Motor neuron (in vitro differentiated cells): ENCODE data around the gene VSIG4. TPM values are rescaled to one million over a fixed set of nuclear protein-coding genes. Genes with fewer than 3 reads are reported as not detected.
"Not testable (repeated sequence)": the region's sequence is repeated elsewhere in the genome, so short reads cannot be mapped to it uniquely, and the experiment has no call there.

Experiments used
- ATAC-seq, 8 experiments: fragments of 200-7000 bp; cut with Tn5 transposase; replicated peaks in 6 of 8; 2 replicates each; pipeline ENCODE4 v1.8.0; 2021; ENCODE audit warnings: mild to moderate bottlenecking in 8 of 8, moderate library complexity in 8 of 8
- H3K27ac ChIP-seq, 2 donors: fragments of 250-450 bp; sonication (Bioruptor Pico); 2 replicates each; pipeline ENCODE4 v1.9.0; 2021; ENCODE audit warnings: antibody characterized with exemption in 2 of 2, mild to moderate bottlenecking in 2 of 2, moderate library complexity in 1 of 2
- H3K4me1 ChIP-seq, 2 donors: fragments of 250-450 bp; sonication (Bioruptor Pico); replicated peaks in 1 of 2; 2 replicates each; pipeline ENCODE4 v1.6.1; 2021; ENCODE audit warnings: antibody characterized with exemption in 2 of 2, mild to moderate bottlenecking in 2 of 2, moderate library complexity in 1 of 2
- H3K4me3 ChIP-seq, 5 donors: fragments of 250-450 bp; sonication (Bioruptor Pico); 2 replicates each; pipeline ENCODE4 v1.9.0; 2021; ENCODE audit warnings: antibody characterized with exemption in 5 of 5, mild to moderate bottlenecking in 5 of 5, moderate library complexity in 4 of 5
- WGBS, 10 experiments: fragments of 450-650 bp; shearing (Covaris generic); methylation state at CpG; one replicate each; pipeline ENCODE4 v1.0.0; 2022; 5-methylcytosine and 5-hydroxymethylcytosine counted together
- in situ Hi-C, 9 experiments: fragments of 400-800 bp; cut with MboI; loops; one replicate each; pipeline ENCODE4 v1.15.0; 2021; ENCODE audit warnings: low sequenced_read_pairs in 9 of 9, low pct_unique_long_range_greater_than_20kb in 2 of 9; ENCODE audit not compliant: unreplicated experiment in 9 of 9
- total RNA-seq, 8 experiments: library from RNA; unstranded; fragments of 300-600 nt; gene quantifications; 2 replicates each; pipeline versions ENCODE4 v1.2.3 to v1.2.4, GENCODE V29; 2022

VSIG4 gene
- total RNA-seq, 8 experiments from 2014 or later, result 0.42 TPM; not detected in 7

DNA sequence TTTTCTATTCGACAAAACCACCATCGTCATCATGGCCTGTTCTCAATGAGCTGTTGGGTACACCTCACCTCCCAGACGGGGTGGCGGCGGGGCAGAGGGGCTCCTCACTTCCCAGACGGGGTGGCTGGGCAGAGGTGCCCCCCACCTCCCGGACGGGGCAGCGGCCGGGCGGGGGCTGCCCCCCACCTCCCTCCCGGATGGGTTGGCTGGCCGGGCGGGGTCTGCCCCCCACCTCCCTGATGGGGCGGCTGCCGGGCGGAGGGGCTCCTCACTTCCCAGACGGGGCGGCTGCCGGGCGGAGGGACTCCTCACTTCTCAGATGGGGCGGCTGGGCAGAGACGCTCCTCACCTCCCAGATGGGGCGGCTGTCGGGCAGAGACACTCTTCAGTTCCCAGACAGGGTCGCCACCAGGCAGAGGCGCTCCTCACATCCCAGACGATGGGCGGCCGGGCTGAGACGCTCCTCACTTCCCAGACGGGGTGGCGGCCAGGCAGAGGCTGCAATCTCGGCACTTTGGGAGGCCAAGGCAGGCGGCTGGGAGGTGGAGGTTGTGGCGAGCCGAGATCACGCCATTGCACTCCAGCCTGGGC is 64.6 kb downstream of the VSIG4 start:
- not testable (repeated sequence) for H3K27ac ChIP-seq, ATAC-seq, H3K4me1 ChIP-seq, H3K4me3 ChIP-seq
- in situ Hi-C loops, result loop anchor here in 3 of 9 experiments (25.0 kb wide), 2 partner anchors 238 to 388 kb away; no protein-coding TSS in a partner anchor
- WGBS, 10 experiments, result 47% methylated on average over 3 of the region's 38 CpGs; no CpG with 5 or more reads in 9 of the 10 experiments

Other genes with a start within 250 kb of the VSIG4 start
- 10 to 100 TPM in 1 of 8 experiments, 1 to 10 TPM in 6, under 1 TPM in 1; 0.31 to 51.5 (median 2.5) TPM for gene HEPH, start 124.2 kb upstream of the VSIG4 start, total RNA-seq